ENCODE data around the gene NUCKS1. TPM values are rescaled to one million over a fixed set of nuclear protein-coding genes. Genes with fewer than 3 reads are reported as not detected.

NUCKS1 gene
- total RNA-seq, 1 experiment from 2014 or later = 210 TPM

DNA sequence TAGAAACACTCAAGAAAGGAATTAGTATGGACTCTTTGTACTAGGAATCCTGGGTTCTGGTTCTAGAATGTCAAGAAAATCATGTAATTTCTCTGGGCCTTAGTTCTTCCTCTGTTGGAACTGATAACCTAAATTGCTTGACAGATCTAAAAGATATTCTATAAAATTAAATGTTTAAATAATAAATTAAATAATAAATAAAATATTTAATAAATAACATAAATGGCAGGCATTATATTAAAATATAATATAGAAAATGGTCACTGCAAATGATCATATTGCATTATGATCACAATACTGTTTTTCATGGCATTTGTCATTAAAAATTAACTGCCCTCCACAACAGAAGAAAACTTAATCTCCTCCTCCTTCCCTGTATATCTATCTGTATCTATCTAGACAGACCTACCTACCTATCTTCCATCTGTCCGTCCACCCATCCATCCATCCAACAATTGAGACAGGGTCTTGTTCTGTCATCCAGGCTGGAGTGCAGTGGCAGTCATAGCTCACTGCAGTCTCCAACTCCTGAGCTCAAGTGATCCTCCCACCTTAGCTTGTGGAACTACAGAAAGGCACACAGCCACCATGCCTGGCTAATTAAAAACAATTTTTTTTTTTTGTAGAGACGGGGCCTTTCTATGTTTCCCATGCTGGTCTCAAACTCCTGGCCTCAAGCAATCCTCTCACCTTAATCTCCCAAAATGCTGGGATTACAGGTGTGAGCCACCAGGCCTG, 16.4 kb downstream of the NUCKS1 start:
- CTCF ChIA-PET = interaction anchor here (0.7 kb wide), 1 partner anchor 210 kb away, joined by 3 read pairs; no protein-coding TSS in a partner anchor
- in situ Hi-C loops (cut with HindIII; ENCODE audit: low pct_unique_long_range_greater_than_20kb, low sequenced_read_pairs) = no loop called here
- POLR2A ChIA-PET = no interaction called here
- H3K4me1 ChIP-seq (ENCODE audit: control insufficient read depth, insufficient read depth, low read length) = peaks cover 3% of the 10 kb centered on the region; the same call in 1 of the 2 replicates
- H3K27me3 ChIP-seq (ENCODE audit: control insufficient read depth, insufficient read depth, low read length) = no peaks in the 10 kb centered on the region
- intact Hi-C loops (cut with micrococcal nuclease; ENCODE audit: unreplicated experiment) = no loop called here
- H3K4me3 ChIP-seq (ENCODE audit: low read depth in 2 of 2, low read length in 2 of 2) = no peak overlapping the region
- no peaks in the 10 kb centered on the region for H3K9me3 ChIP-seq (ENCODE audit: control insufficient read depth, insufficient read depth, low read depth, low read length)
- ATAC-seq (0 out of 2 replicates have a peak, but pooled peaks have one; percentile 44), DNase-seq (ENCODE audit: low read depth, low spot score) (no peak)
- no peak for TF ChIP-seq POLR2AphosphoS5 (IDR thresholded peaks at IDR 0.05; ENCODE audit: low read depth, low read length)
- no peak for TF ChIP-seq SIN3A (IDR thresholded peaks at IDR 0.05; ENCODE audit: borderline replicate concordance, insufficient read depth, low read depth, low read length)
- TF ChIP-seq CTCF (IDR thresholded peaks at IDR 0.05) = no peak
- TF ChIP-seq, protein P1, sequence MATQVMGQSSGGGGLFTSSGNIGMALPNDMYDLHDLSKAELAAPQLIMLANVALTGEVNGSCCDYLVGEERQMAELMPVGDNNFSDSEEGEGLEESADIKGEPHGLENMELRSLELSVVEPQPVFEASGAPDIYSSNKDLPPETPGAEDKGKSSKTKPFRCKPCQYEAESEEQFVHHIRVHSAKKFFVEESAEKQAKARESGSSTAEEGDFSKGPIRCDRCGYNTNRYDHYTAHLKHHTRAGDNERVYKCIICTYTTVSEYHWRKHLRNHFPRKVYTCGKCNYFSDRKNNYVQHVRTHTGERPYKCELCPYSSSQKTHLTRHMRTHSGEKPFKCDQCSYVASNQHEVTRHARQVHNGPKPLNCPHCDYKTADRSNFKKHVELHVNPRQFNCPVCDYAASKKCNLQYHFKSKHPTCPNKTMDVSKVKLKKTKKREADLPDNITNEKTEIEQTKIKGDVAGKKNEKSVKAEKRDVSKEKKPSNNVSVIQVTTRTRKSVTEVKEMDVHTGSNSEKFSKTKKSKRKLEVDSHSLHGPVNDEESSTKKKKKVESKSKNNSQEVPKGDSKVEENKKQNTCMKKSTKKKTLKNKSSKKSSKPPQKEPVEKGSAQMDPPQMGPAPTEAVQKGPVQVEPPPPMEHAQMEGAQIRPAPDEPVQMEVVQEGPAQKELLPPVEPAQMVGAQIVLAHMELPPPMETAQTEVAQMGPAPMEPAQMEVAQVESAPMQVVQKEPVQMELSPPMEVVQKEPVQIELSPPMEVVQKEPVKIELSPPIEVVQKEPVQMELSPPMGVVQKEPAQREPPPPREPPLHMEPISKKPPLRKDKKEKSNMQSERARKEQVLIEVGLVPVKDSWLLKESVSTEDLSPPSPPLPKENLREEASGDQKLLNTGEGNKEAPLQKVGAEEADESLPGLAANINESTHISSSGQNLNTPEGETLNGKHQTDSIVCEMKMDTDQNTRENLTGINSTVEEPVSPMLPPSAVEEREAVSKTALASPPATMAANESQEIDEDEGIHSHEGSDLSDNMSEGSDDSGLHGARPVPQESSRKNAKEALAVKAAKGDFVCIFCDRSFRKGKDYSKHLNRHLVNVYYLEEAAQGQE (IDR thresholded peaks at IDR 0.05; ENCODE audit: insufficient read depth in 1 of 2, low read depth in 2 of 2, low read length in 1 of 2) = no peak
- TF ChIP-seq TCF7L2 (IDR thresholded peaks at IDR 0.05; ENCODE audit: low read depth, low read length) = no peak
- peaks cover 6% of the 10 kb centered on the region; the same call in 1 of the 2 replicates for H3K36me3 ChIP-seq (ENCODE audit: control insufficient read depth, insufficient read depth, low read length)
- no TSS peak for BruUV-seq (replicated peaks)
- H3K27ac ChIP-seq (ENCODE audit: low read length) = no peak overlapping the region

DNA sequence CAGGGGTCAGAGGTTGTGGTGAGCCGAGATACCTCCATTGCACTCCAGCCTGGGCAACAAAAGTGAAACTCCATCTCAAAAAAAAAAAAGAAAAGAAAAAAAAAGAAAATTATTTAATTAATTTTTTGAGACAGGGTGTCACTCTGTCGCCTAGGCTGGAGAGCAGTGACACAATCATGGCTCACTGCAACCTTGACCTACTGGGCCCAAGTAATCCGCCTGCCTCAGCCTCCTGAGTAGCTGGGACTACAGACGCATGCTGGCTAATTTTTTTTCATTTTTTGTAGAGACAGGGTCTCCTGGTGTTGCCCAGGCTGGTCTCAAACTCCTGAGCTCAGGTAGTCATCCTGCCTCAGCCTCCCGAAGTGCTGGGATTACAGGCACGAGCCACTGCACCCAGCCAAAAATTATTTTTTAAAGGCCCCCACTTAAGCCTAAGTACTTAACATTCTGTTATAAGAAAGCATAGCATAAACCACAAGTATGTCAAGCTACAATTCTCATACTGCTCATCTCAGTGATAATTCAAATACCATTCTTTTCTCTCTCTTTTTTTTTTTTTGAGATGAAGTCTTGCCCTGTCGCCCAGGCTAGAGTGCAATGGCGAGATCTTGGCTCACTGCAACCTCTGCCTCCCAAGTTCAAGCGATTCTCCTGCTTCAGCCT, 19.9 kb downstream of the NUCKS1 start:
- peaks cover 3% of the 10 kb centered on the region; the same call in 1 of the 2 replicates for H3K4me1 ChIP-seq (ENCODE audit: control insufficient read depth, insufficient read depth, low read length)
- CTCF ChIA-PET = no interaction called here
- H3K27ac ChIP-seq (ENCODE audit: low read length) = no peak overlapping the region
- H3K4me3 ChIP-seq (ENCODE audit: low read depth in 2 of 2, low read length in 2 of 2) = no peak overlapping the region
- peaks cover 22% of the 10 kb centered on the region; the same call in 1 of the 2 replicates for H3K36me3 ChIP-seq (ENCODE audit: control insufficient read depth, insufficient read depth, low read length)
- in situ Hi-C loops (cut with HindIII; ENCODE audit: low pct_unique_long_range_greater_than_20kb, low sequenced_read_pairs) (no loop called here), intact Hi-C loops (cut with micrococcal nuclease; ENCODE audit: unreplicated experiment) (no loop called here)
- 0 out of 2 replicates have a peak, but pooled peaks have one; percentile 24 for ATAC-seq
- TF ChIP-seq TCF7L2 (IDR thresholded peaks at IDR 0.05; ENCODE audit: low read depth, low read length) = no peak
- TF ChIP-seq, protein P1 (IDR thresholded peaks at IDR 0.05; ENCODE audit: insufficient read depth in 1 of 2, low read depth in 2 of 2, low read length in 1 of 2) = no peak
- no peak for TF ChIP-seq CTCF (IDR thresholded peaks at IDR 0.05)
- TF ChIP-seq SIN3A (IDR thresholded peaks at IDR 0.05; ENCODE audit: borderline replicate concordance, insufficient read depth, low read depth, low read length) = no peak
- TF ChIP-seq POLR2AphosphoS5 (IDR thresholded peaks at IDR 0.05; ENCODE audit: low read depth, low read length) = no peak
- H3K9me3 ChIP-seq (ENCODE audit: control insufficient read depth, insufficient read depth, low read depth, low read length) = no peaks in the 10 kb centered on the region
- POLR2A ChIA-PET = interaction anchor here (0.7 kb wide), 1 partner anchor 958 kb away, joined by 6 read pairs; no protein-coding TSS in a partner anchor
- no peak for DNase-seq (ENCODE audit: low read depth, low spot score)
- no peaks in the 10 kb centered on the region for H3K27me3 ChIP-seq (ENCODE audit: control insufficient read depth, insufficient read depth, low read length)
- no TSS peak for BruUV-seq (replicated peaks)
